ENCODE results near the gene S100A11. TPM values are rescaled to one million over a fixed set of nuclear protein-coding genes. Genes with fewer than 3 reads are reported as not detected.

The S100A11 gene
- total RNA-seq, 1 donor from 2014 or later: 66.9 TPM

- peaks cover 48% of the 10 kb centered on the region for H3K27me3 ChIP-seq (ENCODE audit: low read depth)
- DNase-seq: peak; percentile 83
- no peaks in the 10 kb centered on the region for H3K9me3 ChIP-seq (replicated peaks)
- no peak overlapping the region for H3K27ac ChIP-seq (replicated peaks)
- no peaks in the 10 kb centered on the region for H3K36me3 ChIP-seq
- H3K4me3 ChIP-seq: no peak overlapping the region
- TF ChIP-seq CTCF (IDR thresholded peaks at IDR 0.05; ENCODE audit: borderline replicate concordance): peak; percentile 94
- peaks cover 12% of the 10 kb centered on the region for H3K4me1 ChIP-seq
- intact Hi-C loops (cut with micrococcal nuclease): loop anchor here (2.0 to 10.0 kb wide), 2 partner anchors 130 to 402 kb away; no protein-coding TSS in a partner anchor
Measured at GRCh38 chr1:152052606-152053005, 15.8 kb upstream of the S100A11 start.

- intact Hi-C loops (cut with micrococcal nuclease): loop anchor here (10.0 kb wide), 1 partner anchor 404 kb away; no protein-coding TSS in a partner anchor
- no peak for DNase-seq
- Histone ChIP-seq H3K36me3 (no peaks in the 10 kb centered on the region), H3K4me3 (no peak overlapping the region), H3K27me3 (ENCODE audit: low read depth) (peaks cover 34% of the 10 kb centered on the region), H3K27ac (replicated peaks) (no peak overlapping the region), H3K9me3 (replicated peaks) (no peaks in the 10 kb centered on the region), H3K4me1 (peaks cover 19% of the 10 kb centered on the region)
- TF ChIP-seq CTCF (IDR thresholded peaks at IDR 0.05; ENCODE audit: borderline replicate concordance): no peak
Measured at GRCh38 chr1:152050886-152051675, 14.3 kb upstream of the S100A11 start.

- intact Hi-C loops (cut with micrococcal nuclease): loop anchor here (10.0 kb wide), 1 partner anchor 405 kb away; no protein-coding TSS in a partner anchor
- Histone ChIP-seq H3K27me3 (ENCODE audit: low read depth) (peaks cover 19% of the 10 kb centered on the region), H3K4me1 (peaks cover 19% of the 10 kb centered on the region), H3K9me3 (replicated peaks) (no peaks in the 10 kb centered on the region), H3K27ac (replicated peaks) (peak overlapping the region; percentile 91), H3K36me3 (no peaks in the 10 kb centered on the region), H3K4me3 (no peak overlapping the region)
- no peak for DNase-seq
- no peak for TF ChIP-seq CTCF (IDR thresholded peaks at IDR 0.05; ENCODE audit: borderline replicate concordance)
Measured at GRCh38 chr1:152049291-152050083, 12.7 kb upstream of the S100A11 start.

GRCh38 chr1:152048416-152049009, 11.7 kb upstream of the S100A11 start:
- Histone ChIP-seq H3K4me3 (peak overlapping the region; percentile 43), H3K27ac (replicated peaks) (peak overlapping the region; percentile 91), H3K4me1 (peaks cover 19% of the 10 kb centered on the region), H3K27me3 (ENCODE audit: low read depth) (peaks cover 10% of the 10 kb centered on the region), H3K9me3 (replicated peaks) (no peaks in the 10 kb centered on the region), H3K36me3 (no peaks in the 10 kb centered on the region)
- peak; percentile 43 for DNase-seq
- intact Hi-C loops (cut with micrococcal nuclease): no loop called here
- TF ChIP-seq CTCF (IDR thresholded peaks at IDR 0.05; ENCODE audit: borderline replicate concordance): no peak

- H3K27ac ChIP-seq (replicated peaks): peak overlapping the region; percentile 91
- no peaks in the 10 kb centered on the region for H3K9me3 ChIP-seq (replicated peaks)
- intact Hi-C loops (cut with micrococcal nuclease): no loop called here
- H3K27me3 ChIP-seq (ENCODE audit: low read depth): peaks cover 3% of the 10 kb centered on the region
- peak; percentile 90 for DNase-seq
- peak overlapping the region; percentile 43 for H3K4me3 ChIP-seq
- peaks cover 19% of the 10 kb centered on the region for H3K4me1 ChIP-seq
- no peaks in the 10 kb centered on the region for H3K36me3 ChIP-seq
- TF ChIP-seq CTCF (IDR thresholded peaks at IDR 0.05; ENCODE audit: borderline replicate concordance): peak; percentile 71
Measured at GRCh38 chr1:152047730-152048415, 11.1 kb upstream of the S100A11 start.
